ENCODE measurements around the gene FCRL3. TPM values are rescaled to one million over a fixed set of nuclear protein-coding genes. Genes with fewer than 3 reads are reported as not detected.

The FCRL3 gene
- total RNA-seq, 1 experiment from 2014 or later = not detected

GRCh38 chr1:157653494-157653873, 47.1 kb downstream of the FCRL3 start:
- Histone ChIP-seq H3K36me3 (no peaks in the 10 kb centered on the region), H3K4me3 (no peak overlapping the region), H3K9me3 (replicated peaks) (no peaks in the 10 kb centered on the region), H3K4me1 (replicated peaks) (no peaks in the 10 kb centered on the region), H3K27me3 (replicated peaks) (no peaks in the 10 kb centered on the region; the same call in 1 of the 2 replicates), H3K27ac (no peak overlapping the region)
- DNase-seq (ENCODE audit: low read depth in 1 of 2, low spot score in 2 of 2) = no peak

GRCh38 chr1:157652859-157653493, 47.6 kb downstream of the FCRL3 start:
- Histone ChIP-seq H3K4me1 (replicated peaks) (no peaks in the 10 kb centered on the region), H3K27ac (no peak overlapping the region), H3K4me3 (no peak overlapping the region), H3K27me3 (replicated peaks) (no peaks in the 10 kb centered on the region; the same call in 1 of the 2 replicates), H3K36me3 (no peaks in the 10 kb centered on the region), H3K9me3 (replicated peaks) (no peaks in the 10 kb centered on the region)
- DNase-seq (ENCODE audit: low read depth in 1 of 2, low spot score in 2 of 2) = no peak

GRCh38 chr1:157648317-157648716, 52.3 kb downstream of the FCRL3 start:
- H3K4me1 ChIP-seq (replicated peaks) = no peaks in the 10 kb centered on the region
- H3K36me3 ChIP-seq = no peaks in the 10 kb centered on the region
- no peaks in the 10 kb centered on the region for H3K9me3 ChIP-seq (replicated peaks)
- H3K27ac ChIP-seq = no peak overlapping the region
- H3K4me3 ChIP-seq = no peak overlapping the region
- DNase-seq (ENCODE audit: low read depth in 1 of 2, low spot score in 2 of 2) = no peak
- no peaks in the 10 kb centered on the region for H3K27me3 ChIP-seq (replicated peaks)

- H3K36me3 ChIP-seq = no peaks in the 10 kb centered on the region
- H3K4me1 ChIP-seq (replicated peaks) = no peaks in the 10 kb centered on the region
- DNase-seq (ENCODE audit: low read depth in 1 of 2, low spot score in 2 of 2) = no peak
- no peak overlapping the region for H3K4me3 ChIP-seq
- H3K27ac ChIP-seq = no peak overlapping the region
- no peaks in the 10 kb centered on the region for H3K27me3 ChIP-seq (replicated peaks)
- no peaks in the 10 kb centered on the region for H3K9me3 ChIP-seq (replicated peaks)
Measured at GRCh38 chr1:157646144-157646543, 54.4 kb downstream of the FCRL3 start.

GRCh38 chr1:157641177-157641576, 59.4 kb downstream of the FCRL3 start:
- Histone ChIP-seq H3K27ac (no peak overlapping the region), H3K9me3 (replicated peaks) (no peaks in the 10 kb centered on the region), H3K4me1 (replicated peaks) (no peaks in the 10 kb centered on the region), H3K36me3 (no peaks in the 10 kb centered on the region), H3K27me3 (replicated peaks) (no peaks in the 10 kb centered on the region), H3K4me3 (no peak overlapping the region)
- DNase-seq (ENCODE audit: low read depth in 1 of 2, low spot score in 2 of 2) = no peak

- Histone ChIP-seq H3K4me1 (replicated peaks) (no peaks in the 10 kb centered on the region), H3K27ac (no peak overlapping the region), H3K4me3 (no peak overlapping the region), H3K27me3 (replicated peaks) (no peaks in the 10 kb centered on the region), H3K36me3 (no peaks in the 10 kb centered on the region), H3K9me3 (replicated peaks) (no peaks in the 10 kb centered on the region)
- no peak for DNase-seq (ENCODE audit: low read depth in 1 of 2, low spot score in 2 of 2)
Measured at GRCh38 chr1:157639800-157640199, 60.8 kb downstream of the FCRL3 start.

- Histone ChIP-seq H3K27me3 (replicated peaks) (peaks cover 5% of the 10 kb centered on the region; the same call in 1 of the 2 replicates), H3K4me3 (no peak overlapping the region), H3K36me3 (no peaks in the 10 kb centered on the region), H3K4me1 (replicated peaks) (no peaks in the 10 kb centered on the region), H3K27ac (no peak overlapping the region), H3K9me3 (replicated peaks) (no peaks in the 10 kb centered on the region)
- no peak for DNase-seq (ENCODE audit: low read depth in 1 of 2, low spot score in 2 of 2)
Measured at GRCh38 chr1:157628773-157629172, 71.8 kb downstream of the FCRL3 start.

Other genes with a start within 250 kb of the FCRL3 start
- gene FCRL5, start 148.3 kb downstream of the FCRL3 start, total RNA-seq (2014; rRNA removed; shearing (Covaris generic)) = not detected in 2 replicates
- not detected in 2 replicates for gene FCRL4, start 102.7 kb downstream of the FCRL3 start, total RNA-seq (2014; rRNA removed; shearing (Covaris generic))
- not detected in 2 replicates for gene FCRL2, start 76.4 kb upstream of the FCRL3 start, total RNA-seq (2014; rRNA removed; shearing (Covaris generic))
- not detected in 2 replicates for gene FCRL1, start 119.4 kb upstream of the FCRL3 start, total RNA-seq (2014; rRNA removed; shearing (Covaris generic))
- gene CD5L, start 141.0 kb upstream of the FCRL3 start, total RNA-seq (2014; rRNA removed; shearing (Covaris generic)) = not detected in 2 replicates